GM12872 (cell line): ENCODE data around the gene SPI1.

Experiments
- TF ChIP-seq, protein P1 (sequence below): IDR thresholded peaks from 3 replicates; pipeline ENCODE4 v1.5.1; 2011; ENCODE audit warnings: low read depth, mild to moderate bottlenecking, low read length, moderate library complexity; ENCODE audit not compliant: insufficient read depth

SPI1 gene

DNA sequence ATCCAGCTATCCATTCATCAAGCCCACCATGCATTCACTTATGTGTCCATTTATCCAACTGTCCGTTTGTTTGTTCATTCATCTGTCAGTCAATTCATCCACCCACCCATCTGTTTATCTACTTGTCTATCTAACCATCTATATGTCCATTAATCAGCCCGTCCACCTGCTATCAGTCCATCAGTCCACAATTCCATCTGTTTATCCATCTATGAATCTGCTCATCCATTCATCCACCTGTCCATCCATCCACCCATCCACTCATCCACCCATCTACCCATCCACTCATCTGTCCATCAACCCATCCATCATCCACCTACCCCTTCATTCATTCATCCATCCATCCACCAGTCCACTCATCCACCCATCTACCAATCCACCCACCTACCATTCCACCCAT lies 970 bp upstream of the SPI1 start:
- TF ChIP-seq, protein P1, sequence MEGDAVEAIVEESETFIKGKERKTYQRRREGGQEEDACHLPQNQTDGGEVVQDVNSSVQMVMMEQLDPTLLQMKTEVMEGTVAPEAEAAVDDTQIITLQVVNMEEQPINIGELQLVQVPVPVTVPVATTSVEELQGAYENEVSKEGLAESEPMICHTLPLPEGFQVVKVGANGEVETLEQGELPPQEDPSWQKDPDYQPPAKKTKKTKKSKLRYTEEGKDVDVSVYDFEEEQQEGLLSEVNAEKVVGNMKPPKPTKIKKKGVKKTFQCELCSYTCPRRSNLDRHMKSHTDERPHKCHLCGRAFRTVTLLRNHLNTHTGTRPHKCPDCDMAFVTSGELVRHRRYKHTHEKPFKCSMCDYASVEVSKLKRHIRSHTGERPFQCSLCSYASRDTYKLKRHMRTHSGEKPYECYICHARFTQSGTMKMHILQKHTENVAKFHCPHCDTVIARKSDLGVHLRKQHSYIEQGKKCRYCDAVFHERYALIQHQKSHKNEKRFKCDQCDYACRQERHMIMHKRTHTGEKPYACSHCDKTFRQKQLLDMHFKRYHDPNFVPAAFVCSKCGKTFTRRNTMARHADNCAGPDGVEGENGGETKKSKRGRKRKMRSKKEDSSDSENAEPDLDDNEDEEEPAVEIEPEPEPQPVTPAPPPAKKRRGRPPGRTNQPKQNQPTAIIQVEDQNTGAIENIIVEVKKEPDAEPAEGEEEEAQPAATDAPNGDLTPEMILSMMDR: no peak

DNA sequence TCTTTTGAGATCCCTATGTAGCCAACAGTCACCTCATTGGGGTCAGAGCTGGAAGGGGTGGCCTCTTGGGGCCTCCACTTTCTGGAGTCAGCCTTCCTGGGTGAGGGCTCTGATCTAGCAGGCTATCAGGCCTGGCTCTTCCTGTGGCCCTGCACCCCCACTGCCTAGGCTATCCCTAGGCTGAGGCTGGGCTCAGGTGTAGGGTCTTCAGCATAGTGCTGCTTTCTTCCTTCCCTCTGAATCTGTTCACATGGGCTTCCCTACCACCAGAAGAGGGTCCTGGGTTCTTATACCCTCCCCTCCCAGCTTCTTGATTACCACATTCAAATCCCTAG lies 456 bp upstream of the SPI1 start:
- TF ChIP-seq, protein P1: no peak

DNA sequence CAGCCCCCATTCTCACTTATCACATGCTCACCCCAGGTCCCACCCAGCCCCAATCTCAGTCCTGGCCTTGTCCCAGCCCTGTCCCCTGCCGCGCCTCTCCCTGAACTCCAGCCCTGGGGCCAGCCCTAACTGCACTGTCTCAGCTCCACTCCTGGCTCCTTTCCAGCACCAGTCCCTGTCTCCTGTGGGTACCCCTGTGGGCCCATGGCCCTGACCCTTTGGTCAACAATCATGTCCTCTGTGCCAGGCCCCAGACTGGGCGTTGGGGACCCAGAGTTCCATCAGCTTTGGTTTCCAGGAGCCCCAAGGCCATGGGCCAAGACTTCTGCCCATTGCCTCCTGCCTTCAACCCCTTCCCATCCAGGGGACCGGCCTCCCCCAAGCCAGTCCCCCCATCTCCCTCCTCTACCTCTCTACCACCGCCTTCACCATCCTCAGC lies 757 bp downstream of the SPI1 start:
- TF ChIP-seq, protein P1: no peak

DNA sequence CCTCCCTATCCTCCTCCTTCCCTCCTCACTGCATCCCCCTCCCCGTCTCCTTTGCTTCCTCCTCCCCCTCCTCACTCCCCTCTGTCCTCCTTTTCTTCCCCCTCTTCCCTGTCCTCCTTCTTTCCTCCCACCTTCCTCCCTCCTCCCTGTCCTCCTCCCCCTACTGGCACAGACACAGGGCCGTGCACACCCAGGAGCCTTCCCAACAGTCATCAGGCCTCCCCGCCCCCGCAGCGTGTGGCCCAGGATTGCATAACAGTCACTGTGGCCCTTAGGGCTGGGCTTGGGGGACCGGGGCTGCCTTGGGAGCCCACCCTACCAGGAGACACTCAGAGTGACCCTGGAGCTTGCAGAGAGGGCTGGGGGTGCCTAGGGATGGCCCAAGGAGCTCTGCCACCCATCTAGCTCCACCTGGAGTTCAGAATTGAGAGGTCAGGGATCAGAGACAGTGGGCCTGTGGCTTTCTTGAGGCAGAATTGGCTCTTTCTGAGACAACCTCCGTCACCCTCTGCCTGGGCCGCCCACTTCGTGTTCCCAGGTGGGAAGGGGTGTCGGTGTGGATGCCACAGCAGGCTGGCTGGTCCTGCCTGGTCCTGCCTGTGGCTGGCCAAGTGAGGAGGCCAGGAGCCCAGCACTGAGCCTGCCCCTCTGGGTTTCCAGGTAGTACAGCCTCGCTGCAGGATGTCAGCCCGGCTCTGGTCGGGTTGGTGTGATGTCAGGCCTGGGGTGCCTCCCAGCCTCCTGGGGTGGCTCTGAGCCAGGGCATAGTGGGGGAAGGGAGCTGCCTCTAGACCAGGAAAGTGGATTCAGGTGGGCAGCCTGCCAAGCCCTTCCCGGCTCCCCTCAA lies 1.6 kb downstream of the SPI1 start:
- TF ChIP-seq, protein P1: 0 out of 3 replicates have a peak, but pooled peaks have one; percentile 4

DNA sequence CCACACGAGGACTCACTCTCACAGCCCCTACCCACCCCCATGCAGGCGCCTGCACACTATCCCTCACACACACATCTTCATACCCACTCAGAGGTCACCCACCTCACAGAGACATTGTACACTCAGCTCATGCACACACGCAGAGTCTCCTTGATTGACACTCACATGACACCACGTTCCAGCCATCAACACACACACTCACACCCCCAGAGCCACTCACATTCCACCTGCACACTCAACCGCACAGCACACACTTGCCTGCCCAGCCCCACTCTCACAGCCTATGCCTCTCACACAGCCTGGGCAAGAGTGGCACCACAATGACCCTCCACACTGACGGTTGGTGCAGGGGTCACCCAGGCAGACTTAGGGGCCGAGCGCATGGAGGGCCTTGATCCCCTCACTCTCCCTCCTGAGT lies 2.2 kb downstream of the SPI1 start:
- TF ChIP-seq, protein P1: no peak

DNA sequence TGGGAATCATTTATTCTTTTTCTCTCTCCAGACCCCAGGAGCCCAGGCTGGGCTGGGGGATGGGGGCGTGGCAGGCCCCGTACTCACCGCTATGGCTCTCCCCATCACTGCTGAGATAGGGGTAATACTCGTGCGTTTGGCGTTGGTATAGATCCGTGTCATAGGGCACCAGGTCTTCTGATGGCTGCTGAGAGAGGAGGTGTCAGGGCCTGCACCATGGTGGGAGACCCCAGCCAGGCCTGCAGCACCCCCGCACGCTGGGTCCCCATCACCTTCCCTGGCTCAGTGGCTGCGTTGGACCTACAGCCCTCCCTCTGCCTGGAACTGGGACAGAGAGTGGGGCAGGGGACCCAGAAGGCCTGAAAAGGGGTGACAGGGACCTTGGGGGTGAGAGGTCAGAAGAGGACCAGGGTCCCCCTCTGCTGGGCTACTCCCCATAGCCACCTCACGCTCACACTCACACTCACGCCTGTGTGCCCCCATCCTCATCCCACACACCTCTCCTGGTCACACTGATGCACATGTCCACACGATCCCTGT lies 2.7 kb downstream of the SPI1 start:
- TF ChIP-seq, protein P1: no peak

DNA sequence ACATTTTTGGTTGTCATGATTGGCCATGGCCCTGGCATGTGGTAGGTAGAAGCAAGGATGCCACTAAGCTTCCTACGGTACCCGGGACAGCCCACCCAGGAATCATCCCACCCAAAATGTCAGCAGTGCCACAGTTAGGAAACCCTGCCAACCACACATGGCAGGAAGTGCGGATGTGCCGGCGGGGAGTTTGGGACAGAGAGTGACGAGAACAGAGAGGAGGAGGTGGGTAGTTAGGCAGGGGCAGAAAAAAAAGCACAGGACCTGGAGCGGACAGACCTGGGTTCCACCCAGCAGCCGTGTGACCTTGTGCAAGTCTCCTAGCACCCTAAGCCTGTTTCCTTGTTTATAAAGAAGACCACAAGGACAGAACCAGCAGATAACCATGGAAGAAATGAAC lies 3.3 kb downstream of the SPI1 start:
- TF ChIP-seq, protein P1: no peak
